Fibroblast of villous mesenchyme (primary cell): ENCODE results near the gene RHBDD3. TPM values are rescaled to one million over a fixed set of nuclear protein-coding genes. Genes with fewer than 3 reads are reported as not detected.
"Not testable (repeated sequence)": the region's sequence is repeated elsewhere in the genome, so short reads cannot be mapped to it uniquely, and the experiment has no call there.

Experiments used
- DNase-seq: peaks from one replicate; pipeline ENCODE4 v3.0.0-alpha.2; 2010; ENCODE audit warnings: low read depth
- H3K4me3 ChIP-seq: 2 replicates; pipeline ENCODE4 v1.5.1; 2011; ENCODE audit warnings: low read depth, mild to moderate bottlenecking, low read length
- total RNA-seq: library from RNA; depleted of rRNA; stranded (reverse); fragments of >200 nt; gene quantifications from 2 replicates; pipeline ENCODE4 v1.2.3, GENCODE V29; 2012
- TF ChIP-seq, protein P1 (sequence below): IDR thresholded peaks from 2 replicates; pipeline ENCODE4 v1.5.1; 2012; ENCODE audit warnings: low read depth, mild to moderate bottlenecking, low read length; ENCODE audit not compliant: insufficient read depth

RHBDD3 gene
- total RNA-seq, 1 donor, result 22.9 TPM

DNA sequence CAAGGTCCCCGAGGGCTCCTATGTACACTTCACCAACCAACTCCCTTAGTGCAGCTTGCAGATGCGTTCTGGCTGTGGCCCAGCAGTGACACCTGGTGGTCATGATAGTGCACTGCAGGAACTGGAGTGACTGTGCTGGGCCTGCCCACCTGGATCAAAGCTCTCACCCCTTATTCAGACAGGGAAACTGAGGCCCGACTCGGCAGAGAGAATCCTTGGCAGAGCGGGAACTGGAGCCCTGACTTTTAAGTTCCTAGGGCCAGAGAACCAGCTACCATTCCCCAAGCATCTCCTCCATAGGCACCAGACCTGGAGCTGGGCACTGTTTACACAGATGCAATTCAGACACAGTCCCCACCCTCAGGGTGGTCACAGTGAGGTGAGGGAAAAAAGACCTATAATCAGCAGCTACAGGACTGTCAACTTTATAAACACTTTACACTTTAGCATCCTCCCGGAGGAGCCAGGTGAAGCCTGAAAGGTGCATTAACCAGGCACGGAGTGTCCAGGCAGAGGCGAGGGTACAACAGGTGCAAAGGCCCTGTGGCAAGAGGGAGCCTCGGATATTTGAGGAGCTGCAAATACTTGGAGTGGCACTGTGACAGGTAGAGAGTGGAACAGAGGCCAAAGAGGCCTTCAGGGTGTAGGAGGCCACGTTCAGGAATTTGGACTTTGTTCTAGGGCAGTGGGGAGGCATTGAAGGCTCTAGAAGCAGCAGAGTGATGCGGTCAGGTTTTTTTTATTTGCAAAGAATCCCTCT lies 22.0 kb downstream of the RHBDD3 start:
- peak; percentile 65 for DNase-seq
- H3K4me3 ChIP-seq, result no peak overlapping the region
- TF ChIP-seq, protein P1, sequence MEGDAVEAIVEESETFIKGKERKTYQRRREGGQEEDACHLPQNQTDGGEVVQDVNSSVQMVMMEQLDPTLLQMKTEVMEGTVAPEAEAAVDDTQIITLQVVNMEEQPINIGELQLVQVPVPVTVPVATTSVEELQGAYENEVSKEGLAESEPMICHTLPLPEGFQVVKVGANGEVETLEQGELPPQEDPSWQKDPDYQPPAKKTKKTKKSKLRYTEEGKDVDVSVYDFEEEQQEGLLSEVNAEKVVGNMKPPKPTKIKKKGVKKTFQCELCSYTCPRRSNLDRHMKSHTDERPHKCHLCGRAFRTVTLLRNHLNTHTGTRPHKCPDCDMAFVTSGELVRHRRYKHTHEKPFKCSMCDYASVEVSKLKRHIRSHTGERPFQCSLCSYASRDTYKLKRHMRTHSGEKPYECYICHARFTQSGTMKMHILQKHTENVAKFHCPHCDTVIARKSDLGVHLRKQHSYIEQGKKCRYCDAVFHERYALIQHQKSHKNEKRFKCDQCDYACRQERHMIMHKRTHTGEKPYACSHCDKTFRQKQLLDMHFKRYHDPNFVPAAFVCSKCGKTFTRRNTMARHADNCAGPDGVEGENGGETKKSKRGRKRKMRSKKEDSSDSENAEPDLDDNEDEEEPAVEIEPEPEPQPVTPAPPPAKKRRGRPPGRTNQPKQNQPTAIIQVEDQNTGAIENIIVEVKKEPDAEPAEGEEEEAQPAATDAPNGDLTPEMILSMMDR, result peak; percentile 98

DNA sequence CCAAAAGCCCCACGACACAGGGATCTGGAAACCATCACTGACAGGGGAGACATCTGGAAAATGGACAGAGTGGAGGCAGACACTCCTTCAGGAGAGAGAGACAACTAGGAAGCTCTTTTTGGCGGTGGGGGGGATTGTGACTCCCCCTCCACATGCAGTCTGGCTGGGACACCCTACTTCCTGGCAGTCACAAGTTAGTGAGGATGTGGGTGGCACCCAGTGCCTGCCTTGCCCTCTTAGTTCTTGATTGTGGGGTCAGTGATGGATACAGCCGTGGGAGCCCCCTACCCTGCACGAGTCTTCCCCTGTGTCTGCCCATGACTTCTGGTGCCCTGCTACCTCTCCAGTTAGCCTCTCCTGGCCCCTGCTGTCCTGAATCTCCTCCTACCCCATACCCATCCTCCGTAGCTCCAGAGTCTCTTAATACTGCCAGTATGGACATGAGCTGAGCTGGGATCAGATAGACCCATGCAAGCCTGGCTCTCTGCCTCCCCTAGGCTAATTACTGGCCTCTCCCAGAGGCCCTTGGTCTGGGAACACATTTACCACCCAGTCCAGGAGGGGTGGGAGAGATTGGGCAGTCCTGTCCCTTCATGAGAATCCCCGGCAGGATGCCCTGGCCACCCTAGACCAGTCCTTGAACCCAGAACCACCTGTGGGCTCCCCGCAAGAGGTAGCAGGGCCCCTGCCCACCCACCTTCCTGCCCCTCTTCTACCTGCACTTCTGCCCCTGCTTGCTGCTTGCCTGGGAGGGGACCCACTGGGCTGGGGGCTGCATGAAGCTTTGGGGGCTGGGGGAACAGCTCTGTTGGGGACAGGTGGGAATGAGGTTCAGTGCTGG lies 22.8 kb downstream of the RHBDD3 start:
- TF ChIP-seq, protein P1, result no peak
- H3K4me3 ChIP-seq, result no peak overlapping the region
- no peak for DNase-seq

GRCh38 chr22:29243874-29244446 lies 23.8 kb downstream of the RHBDD3 start:
- H3K4me3 ChIP-seq, result no peak overlapping the region
- TF ChIP-seq, protein P1, result no peak

GRCh38 chr22:29240481-29240880 lies 27.3 kb downstream of the RHBDD3 start:
- not testable (repeated sequence) for H3K4me3 ChIP-seq, DNase-seq

More at GRCh38 chr22:29243874-29244446, 23.8 kb downstream of the RHBDD3 start:
- DNase-seq, result no peak

GRCh38 chr22:29233277-29233877 lies 34.4 kb downstream of the RHBDD3 start:
- DNase-seq, result no peak
- TF ChIP-seq, protein P1, result no peak
- no peak overlapping the region for H3K4me3 ChIP-seq

DNA sequence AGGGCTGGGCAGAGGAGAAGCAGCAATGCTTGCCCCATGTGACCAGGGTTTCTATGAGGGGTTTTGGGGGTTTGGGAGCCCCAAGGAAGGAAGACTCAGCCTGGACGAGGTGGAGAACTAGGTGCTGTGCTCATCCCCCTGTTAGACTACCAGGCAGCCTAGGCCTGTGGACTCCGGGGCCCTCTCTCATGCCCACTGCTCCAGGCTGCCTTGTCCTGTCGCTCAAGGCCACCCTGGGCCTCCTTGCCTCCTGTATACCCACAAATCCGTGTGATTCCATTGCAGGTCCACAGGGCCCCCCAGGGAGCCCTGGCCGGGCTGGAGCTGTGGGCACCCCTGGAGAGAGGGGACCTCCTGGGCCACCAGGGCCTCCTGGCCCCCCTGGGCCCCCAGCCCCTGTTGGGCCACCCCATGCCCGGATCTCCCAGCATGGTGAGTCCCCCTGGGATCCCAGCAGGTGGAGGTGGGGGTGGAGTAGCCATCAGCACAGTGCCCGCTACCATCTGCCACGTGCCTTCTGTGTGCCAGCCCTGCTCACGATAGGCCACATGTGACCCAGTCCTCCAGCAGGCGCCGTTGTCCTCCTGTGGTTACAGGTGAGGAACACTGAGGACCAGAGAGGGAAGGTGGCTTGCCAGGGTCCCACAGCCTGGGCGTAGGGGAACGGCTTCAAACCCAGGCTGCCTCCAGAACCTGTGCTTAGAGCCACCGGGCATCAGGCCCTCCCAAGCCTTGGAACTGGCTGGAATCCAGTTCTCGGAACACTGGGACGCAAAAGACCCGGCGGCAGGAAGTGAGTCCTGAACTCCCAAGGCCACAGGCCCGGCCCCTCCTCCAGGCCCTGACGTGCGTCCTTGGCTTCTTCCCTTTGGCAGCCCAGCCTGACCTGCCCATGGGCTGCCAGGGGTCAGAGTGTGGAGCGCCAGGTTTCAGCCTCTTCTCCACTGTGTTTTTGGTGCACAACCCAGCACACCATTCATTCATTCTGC lies 35.5 kb downstream of the RHBDD3 start:
- TF ChIP-seq, protein P1, result no peak
- no peak for DNase-seq
- H3K4me3 ChIP-seq, result no peak overlapping the region
